HepG2 (cell line): ENCODE measurements around the gene DLG4. TPM values are rescaled to one million over a fixed set of nuclear protein-coding genes. Genes with fewer than 3 reads are reported as not detected.
A peak's percentile ranks its signal among the peaks of the same experiment; 100 is the strongest.

Experiments
- ARNT ChIP-seq: fragments of 450-650 bp; IDR thresholded peaks from 2 replicates; pipeline ENCODE4 v1.6.1; 2017
- DZIP1 ChIP-seq: sonication (generic); formaldehyde crosslinking; IDR thresholded peaks from 2 replicates; pipeline ENCODE4 v1.5.0; 2020; ENCODE audit warnings: mild to moderate bottlenecking, missing genetic modification reagents
- KAT8 ChIP-seq: IDR thresholded peaks from 2 replicates; pipeline ENCODE4 v1.6.1; 2016; ENCODE audit warnings: missing genetic modification reagents, missing compliant biosample characterization
- KDM1A ChIP-seq: IDR thresholded peaks from 2 replicates; pipeline ENCODE4 v1.6.1; 2016; ENCODE audit warnings: missing compliant biosample characterization
- MXD3 ChIP-seq: IDR thresholded peaks from 2 replicates; pipeline ENCODE4 v1.6.1; 2016; ENCODE audit warnings: mild to moderate bottlenecking, missing biosample characterization, missing genetic modification reagents
- PCBP1 ChIP-seq: fragments of 200-400 bp; formaldehyde crosslinking; IDR thresholded peaks from 2 replicates; pipeline ENCODE4 v1.6.1; 2017; ENCODE audit warnings: mild to moderate bottlenecking, low read depth, low read length, borderline replicate concordance
- POGK ChIP-seq: sonication (generic); formaldehyde crosslinking; conservative IDR thresholded peaks from 2 replicates; pipeline ENCODE4 v1.8.0; 2022; ENCODE audit warnings: mild to moderate bottlenecking, moderate library complexity, missing genetic modification reagents
- RARG ChIP-seq: sonication (generic); formaldehyde crosslinking; IDR thresholded peaks from 2 replicates; pipeline ENCODE4 v1.4.0; 2020; ENCODE audit warnings: low read depth, mild to moderate bottlenecking, missing genetic modification reagents
- SKI ChIP-seq: fragments of 450-650 bp; IDR thresholded peaks from one replicate; pipeline ENCODE4 v1.6.1; 2018; ENCODE audit warnings: mild to moderate bottlenecking; ENCODE audit not compliant: partially characterized antibody
- TFDP2 ChIP-seq: sonication (generic); formaldehyde crosslinking; IDR thresholded peaks from 2 replicates; pipeline ENCODE4 v1.4.0; 2020; ENCODE audit warnings: missing genetic modification reagents
- THAP8 ChIP-seq: sonication (generic); formaldehyde crosslinking; IDR thresholded peaks from 2 replicates; pipeline ENCODE4 v1.5.1; 2020; ENCODE audit warnings: missing genetic modification reagents, mild to moderate bottlenecking, borderline replicate concordance
- TRIM22 ChIP-seq: fragments of 450-650 bp; IDR thresholded peaks from 2 replicates; pipeline ENCODE4 v1.6.1; 2017
- ZBTB38 ChIP-seq: sonication (generic); formaldehyde crosslinking; IDR thresholded peaks from 2 replicates; pipeline ENCODE4 v1.5.1; 2020; ENCODE audit warnings: mild to moderate bottlenecking, missing genetic modification reagents
- ZNF205 ChIP-seq: IDR thresholded peaks from 2 replicates; pipeline ENCODE4 v1.6.1; 2018; ENCODE audit warnings: missing biosample characterization, missing genetic modification reagents
- ZNF235 ChIP-seq: sonication (generic); formaldehyde crosslinking; IDR thresholded peaks from 2 replicates; pipeline ENCODE4 v1.8.1; 2023; ENCODE audit warnings: mild to moderate bottlenecking, missing genetic modification reagents, borderline replicate concordance
- ZNF431 ChIP-seq: sonication (generic); formaldehyde crosslinking; IDR thresholded peaks from 2 replicates; pipeline ENCODE4 v1.9.0; 2022; ENCODE audit warnings: missing genetic modification reagents, low read depth, mild to moderate bottlenecking, borderline replicate concordance
- ZNF614 ChIP-seq: IDR thresholded peaks from 2 replicates; pipeline ENCODE4 v1.6.1; 2018; ENCODE audit warnings: missing biosample characterization, missing genetic modification reagents, inconsistent platforms, borderline replicate concordance
- ZNF652 ChIP-seq: IDR thresholded peaks from 2 replicates; pipeline ENCODE4 v1.6.1; 2016; ENCODE audit warnings: low read depth, borderline replicate concordance
- ZNF768 ChIP-seq: sonication (generic); formaldehyde crosslinking; IDR thresholded peaks from 2 replicates; pipeline ENCODE4 v1.4.0; 2020; ENCODE audit warnings: missing genetic modification reagents
- ZNF792 ChIP-seq: IDR thresholded peaks from 2 replicates; pipeline ENCODE4 v1.6.1; 2016
- ZNF879 ChIP-seq: sonication (generic); formaldehyde crosslinking; IDR thresholded peaks from 2 replicates; pipeline ENCODE4 v1.8.1; 2023; ENCODE audit warnings: missing genetic modification reagents
- polyA plus RNA-seq, 8 experiments: library from polyadenylated mRNA; depleted of rRNA in 3 of 8; stranded (reverse) in 7 of 8; unstranded in 1 of 8; fragments of >200 nt; fragmentation: Illumina TruSeq in 4 of 8; extraction: Trizol in 4 of 8; gene quantifications; 2 replicates each; pipeline versions ENCODE4 v1.2.1 to v1.2.3, GENCODE V29; 2011 to 2016; ENCODE audit warnings: low read depth in 4 of 8, missing spikeins in 1 of 8, mixed read lengths in 1 of 8; ENCODE audit not compliant: insufficient read depth in 1 of 8
- total RNA-seq, 5 experiments: library from RNA; depleted of rRNA; stranded (reverse); fragments of >200 nt; fragmentation: Illumina TruSeq; extraction: Trizol; gene quantifications; 2 replicates each; pipeline ENCODE4 v1.2.3, GENCODE V29; 2016; ENCODE audit warnings: low read depth in 1 of 5

DLG4 gene
- total and polyA plus RNA-seq, 2 of the 13 experiments (the other 11 are each of a cell fraction or from before 2014, with no cell fraction given), result 0.71 to 4.3 TPM

GRCh38 chr17:7234083-7234951 is 14.7 kb upstream of the DLG4 start, which contains the start of gene DVL2 (continued):
- peak; percentile 58; the same call in 1 of the 2 replicates for TF ChIP-seq POGK (CRISPR knock-in tag)
- no peak for TF ChIP-seq KDM1A (CRISPR knock-in tag)
- TF ChIP-seq ZNF768, result peak; percentile 57; the same call in 1 of the 2 replicates
- TF ChIP-seq ARNT, result no peak
- TF ChIP-seq THAP8 (CRISPR knock-in tag), result no peak; the same call in 1 of the 2 replicates
- TF ChIP-seq ZNF431, result peak; percentile 85; the same call in 1 of the 2 replicates
- peak; percentile 77 for TF ChIP-seq SKI
- TF ChIP-seq ZNF205 (CRISPR knock-in tag), result 0 out of 2 replicates have a peak, but pooled peaks have one; percentile 57
- TF ChIP-seq ZBTB38, result peak; percentile 69
- peak; percentile 90 for TF ChIP-seq ZNF792 (CRISPR knock-in tag)
- no peak for TF ChIP-seq ZNF235 (CRISPR knock-in tag)
- peak; percentile 37; the same call in 1 of the 2 replicates for TF ChIP-seq ZNF614 (CRISPR knock-in tag)
- peak; percentile 42 for TF ChIP-seq MXD3
- peak; percentile 91; the same call in 1 of the 2 replicates for TF ChIP-seq PCBP1
- peak; percentile 71; the same call in 1 of the 2 replicates for TF ChIP-seq DZIP1 (CRISPR knock-in tag)
- TF ChIP-seq RARG (CRISPR knock-in tag), result peak; percentile 60; the same call in 1 of the 2 replicates
- TF ChIP-seq KAT8 (CRISPR knock-in tag), result peak; percentile 95
- TF ChIP-seq ZNF879 (CRISPR knock-in tag), result 0 out of 2 replicates have a peak, but pooled peaks have one; percentile 66
- peak; percentile 100 for TF ChIP-seq TRIM22
- peak; percentile 89 for TF ChIP-seq TFDP2 (CRISPR knock-in tag)
- TF ChIP-seq ZNF652 (CRISPR knock-in tag), result peak; percentile 47; the same call in 1 of the 2 replicates
